Airway epithelial cell (primary cell): ENCODE measurements around the gene CHRNA4. TPM values are rescaled to one million over a fixed set of nuclear protein-coding genes. Genes with fewer than 3 reads are reported as not detected.

Source experiments
- total RNA-seq: library from RNA; depleted of rRNA; stranded (reverse); fragments of >200 nt; gene quantifications from 2 replicates; pipeline ENCODE4 v1.2.3, GENCODE V29; 2015

CHRNA4 gene
- not detected in 2 replicates for total RNA-seq

DNA sequence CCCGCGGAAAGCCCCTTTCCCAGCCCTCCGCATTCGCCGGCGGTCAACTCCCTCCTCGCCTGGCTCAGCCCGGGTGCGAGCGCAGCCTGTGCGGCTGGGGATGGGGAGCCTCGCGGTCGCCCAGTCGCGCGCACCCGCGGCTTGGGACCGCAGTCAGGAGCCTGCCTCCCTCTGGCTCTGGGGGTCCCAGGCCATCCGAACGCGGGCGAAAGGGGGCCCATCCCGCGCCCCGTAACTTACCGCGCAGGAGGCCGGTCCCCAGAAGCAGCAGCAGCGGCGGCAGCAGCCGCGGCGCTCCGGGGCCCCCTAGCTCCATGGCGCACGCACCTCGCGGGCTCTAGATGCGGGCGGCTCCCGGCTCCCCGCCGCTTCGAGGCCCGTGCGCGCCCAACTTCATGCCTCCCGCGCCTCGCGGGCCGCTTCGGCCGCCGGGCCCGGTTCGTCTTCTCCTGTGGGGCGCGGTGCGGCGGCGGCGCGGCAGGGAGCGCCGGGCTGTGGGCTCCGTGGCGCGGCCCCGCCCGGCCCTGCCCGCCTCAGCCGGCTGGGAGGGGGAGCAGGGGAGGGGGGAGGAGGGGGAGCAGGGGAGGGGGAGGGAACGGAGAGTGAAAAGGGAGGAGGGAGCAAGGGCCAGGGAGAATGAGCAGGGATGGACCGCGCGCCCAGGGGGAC is at the start of gene CHRNA4:
Gene CHRNA4 (minus strand): TSS at position 500 of the 669 bp plus-strand sequence. CDS start 184 bp downstream, at position 316.

Other genes starting within 250 kb of the CHRNA4 start
- gene YTHDF1, start 145.2 kb downstream of the CHRNA4 start, total RNA-seq, result 20.7 and 25.4 TPM in 2 replicates
- gene BIRC7, start 125.4 kb downstream of the CHRNA4 start, total RNA-seq, result not detected in 2 replicates
- 0.46 TPM in 1 of 2 replicates, not detected in the other for gene NKAIN4, start 106.9 kb downstream of the CHRNA4 start, total RNA-seq
- gene ARFGAP1, start 88.5 kb downstream of the CHRNA4 start, total RNA-seq, result 44.6 and 46.3 TPM in 2 replicates
- gene COL20A1, start 68.2 kb downstream of the CHRNA4 start, total RNA-seq, result not detected in 2 replicates
- gene KCNQ2, start 111.3 kb upstream of the CHRNA4 start, total RNA-seq, result not detected in 2 replicates
- gene EEF1A2, start 137.7 kb upstream of the CHRNA4 start, total RNA-seq, result 2.3 and 3.2 TPM in 2 replicates
- gene PPDPF, start 159.4 kb upstream of the CHRNA4 start, total RNA-seq, result 228 and 415 TPM in 2 replicates
- 0.70 and 1.2 TPM in 2 replicates for gene PTK6, start 176.0 kb upstream of the CHRNA4 start, total RNA-seq
- gene SRMS, start 186.4 kb upstream of the CHRNA4 start, total RNA-seq, result 0.35 TPM in 1 of 2 replicates, not detected in the other
- gene FNDC11, start 192.8 kb upstream of the CHRNA4 start, total RNA-seq, result 0.42 and 1.3 TPM in 2 replicates
- gene HELZ2, start 212.9 kb upstream of the CHRNA4 start, total RNA-seq, result 21.7 and 26.6 TPM in 2 replicates